GM12801 (cell line): ENCODE results near the gene RASSF5.

ENCODE experiments used
- TF ChIP-seq, protein P1 (sequence below): IDR thresholded peaks from one replicate; pipeline ENCODE4 v1.5.1; 2011; ENCODE audit warnings: control low read depth; ENCODE audit not compliant: insufficient read length; ENCODE audit errors: extremely low read depth

The RASSF5 gene

DNA sequence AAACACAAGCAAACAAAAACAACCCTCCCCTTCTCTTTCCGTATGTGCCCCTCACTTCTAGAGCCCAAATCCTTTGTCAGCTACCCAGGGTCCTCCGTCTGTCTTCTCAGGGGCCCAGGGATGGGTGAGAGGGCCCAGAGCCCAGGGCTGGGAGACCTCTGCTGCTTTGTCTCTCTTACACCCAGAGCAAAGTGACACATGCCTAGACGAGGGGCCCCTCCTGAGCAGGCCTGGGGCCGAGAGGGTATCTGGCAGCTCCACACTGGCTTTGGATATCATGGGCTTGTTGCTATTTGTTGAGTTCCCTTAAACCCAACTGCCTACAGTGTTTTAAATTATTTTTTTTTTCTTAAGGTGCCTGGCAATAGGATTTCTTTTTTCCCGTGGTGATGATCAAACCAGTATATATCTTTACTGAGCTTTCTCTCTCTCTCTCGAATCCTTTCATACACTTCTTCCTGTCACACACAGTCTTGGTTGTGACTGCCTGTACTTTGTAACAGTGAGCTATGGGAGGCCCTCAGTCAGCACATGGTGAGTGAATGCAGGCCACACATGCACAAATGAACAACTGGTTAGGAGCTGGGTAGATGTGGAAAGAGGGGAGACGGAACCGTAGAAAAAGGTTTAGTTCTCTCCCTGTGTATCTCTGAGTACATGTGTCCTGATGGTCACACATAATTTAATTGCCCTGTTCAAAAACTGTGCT is 14.5 kb downstream of the RASSF5 start:
- TF ChIP-seq, protein P1, sequence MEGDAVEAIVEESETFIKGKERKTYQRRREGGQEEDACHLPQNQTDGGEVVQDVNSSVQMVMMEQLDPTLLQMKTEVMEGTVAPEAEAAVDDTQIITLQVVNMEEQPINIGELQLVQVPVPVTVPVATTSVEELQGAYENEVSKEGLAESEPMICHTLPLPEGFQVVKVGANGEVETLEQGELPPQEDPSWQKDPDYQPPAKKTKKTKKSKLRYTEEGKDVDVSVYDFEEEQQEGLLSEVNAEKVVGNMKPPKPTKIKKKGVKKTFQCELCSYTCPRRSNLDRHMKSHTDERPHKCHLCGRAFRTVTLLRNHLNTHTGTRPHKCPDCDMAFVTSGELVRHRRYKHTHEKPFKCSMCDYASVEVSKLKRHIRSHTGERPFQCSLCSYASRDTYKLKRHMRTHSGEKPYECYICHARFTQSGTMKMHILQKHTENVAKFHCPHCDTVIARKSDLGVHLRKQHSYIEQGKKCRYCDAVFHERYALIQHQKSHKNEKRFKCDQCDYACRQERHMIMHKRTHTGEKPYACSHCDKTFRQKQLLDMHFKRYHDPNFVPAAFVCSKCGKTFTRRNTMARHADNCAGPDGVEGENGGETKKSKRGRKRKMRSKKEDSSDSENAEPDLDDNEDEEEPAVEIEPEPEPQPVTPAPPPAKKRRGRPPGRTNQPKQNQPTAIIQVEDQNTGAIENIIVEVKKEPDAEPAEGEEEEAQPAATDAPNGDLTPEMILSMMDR, result no peak

DNA sequence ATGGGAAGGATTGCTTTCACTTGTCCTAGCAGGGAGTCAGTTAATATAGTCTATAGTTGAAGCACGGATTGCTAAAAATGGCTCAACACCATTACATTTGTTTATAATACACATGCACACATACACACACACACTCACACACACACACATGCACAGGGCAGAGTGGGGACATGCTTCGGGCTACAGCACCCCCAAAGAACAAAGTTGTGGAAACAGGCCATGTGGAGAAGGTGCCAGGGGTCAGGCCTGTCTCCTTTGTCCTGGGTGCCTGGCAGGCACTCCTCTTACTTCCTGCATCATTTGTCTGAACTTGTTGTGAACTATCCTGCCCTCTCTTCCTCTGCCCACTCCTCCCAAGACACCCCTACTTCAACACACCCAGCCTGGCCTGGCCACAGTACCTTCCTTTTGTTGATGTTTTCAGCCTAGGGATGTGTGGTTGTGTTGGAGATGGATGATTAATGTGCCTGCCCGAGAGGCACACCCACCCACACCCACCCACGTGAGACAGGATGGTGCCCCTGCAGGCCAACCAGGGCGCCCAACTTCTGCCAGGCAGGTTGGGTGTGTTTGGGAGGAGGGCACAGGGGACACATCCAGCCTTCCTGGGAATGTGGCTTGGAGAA is 17.5 kb downstream of the RASSF5 start:
- TF ChIP-seq, protein P1, result no peak

DNA sequence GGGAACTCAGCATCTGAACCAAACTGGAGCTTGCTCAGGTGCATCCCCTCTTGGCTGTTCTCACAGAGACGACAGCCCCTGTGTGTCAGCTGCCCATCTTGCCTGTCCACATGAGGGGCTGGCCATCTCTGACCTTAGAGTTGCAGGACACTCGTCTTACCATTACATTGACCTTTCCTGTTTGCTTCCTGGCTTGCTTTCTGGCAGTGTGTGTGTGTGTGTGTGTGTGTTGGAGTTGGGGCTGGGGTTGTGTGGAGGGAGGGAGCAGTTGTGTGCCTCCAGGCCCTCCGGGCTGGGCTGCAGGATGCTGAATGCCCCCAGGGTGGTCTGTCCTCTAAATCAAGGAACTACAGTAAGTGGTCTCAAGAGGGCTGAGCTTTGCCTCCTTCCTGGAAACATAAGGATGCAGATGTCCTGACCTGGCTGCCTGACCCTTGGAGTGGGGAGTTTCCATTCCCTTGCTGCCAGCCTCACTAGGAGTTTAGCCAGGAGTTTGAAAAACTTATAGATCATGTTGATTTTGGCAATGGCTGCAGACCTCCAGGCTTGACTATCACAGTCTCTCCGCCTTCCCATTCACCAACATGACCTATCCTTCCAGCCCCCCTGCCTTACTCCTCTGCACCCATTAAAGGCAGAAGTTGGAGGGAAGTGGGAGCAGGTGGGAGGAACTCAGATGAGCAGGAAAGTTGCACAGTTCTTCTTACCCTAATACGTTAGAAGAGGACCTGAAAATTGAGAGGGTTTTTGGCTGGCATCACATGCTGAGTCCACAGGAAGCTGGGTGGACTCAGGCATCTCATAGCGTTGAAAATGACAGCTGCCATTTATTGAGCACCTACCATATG is 19.0 kb downstream of the RASSF5 start:
- TF ChIP-seq, protein P1, result no peak

DNA sequence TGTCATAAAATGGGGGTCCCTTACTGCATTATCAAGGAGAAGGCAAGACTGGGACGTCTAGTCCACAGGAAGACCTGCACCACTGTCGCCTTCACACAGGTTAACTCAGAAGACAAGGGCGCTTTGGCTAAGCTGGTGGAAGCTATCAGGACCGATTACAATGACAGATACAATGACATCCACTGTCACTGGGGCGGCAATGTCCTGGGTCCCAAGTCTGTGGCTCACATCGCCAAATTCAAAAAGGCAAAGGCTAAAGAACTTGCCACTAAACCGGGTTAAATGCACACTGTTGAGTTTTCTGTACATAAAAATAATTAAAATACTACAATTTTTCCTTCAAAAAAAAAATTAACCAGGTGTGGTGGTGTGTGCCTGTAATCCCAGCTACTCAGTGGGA is 22.1 kb downstream of the RASSF5 start:
- TF ChIP-seq, protein P1, result no peak

DNA sequence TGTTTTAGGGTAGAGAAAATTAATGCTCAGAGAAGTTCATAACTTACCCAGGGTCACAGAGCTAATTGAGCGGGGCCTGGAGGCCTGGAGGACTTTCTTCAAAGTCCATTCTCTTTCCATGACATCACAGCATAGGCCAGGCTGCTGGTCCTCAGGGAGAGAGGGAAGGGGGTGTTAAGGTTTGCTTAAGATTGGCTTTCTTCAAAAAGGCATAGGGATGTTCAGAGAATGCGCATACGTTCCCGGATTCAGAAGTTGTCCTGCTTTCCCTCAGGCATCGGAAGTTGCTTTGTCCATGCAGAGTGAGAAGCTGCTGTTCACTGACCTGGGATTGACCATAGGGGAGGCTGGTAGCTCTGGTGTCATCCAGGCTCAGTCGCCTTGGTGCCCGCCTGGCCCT is 25.0 kb downstream of the RASSF5 start:
- TF ChIP-seq, protein P1, result no peak

DNA sequence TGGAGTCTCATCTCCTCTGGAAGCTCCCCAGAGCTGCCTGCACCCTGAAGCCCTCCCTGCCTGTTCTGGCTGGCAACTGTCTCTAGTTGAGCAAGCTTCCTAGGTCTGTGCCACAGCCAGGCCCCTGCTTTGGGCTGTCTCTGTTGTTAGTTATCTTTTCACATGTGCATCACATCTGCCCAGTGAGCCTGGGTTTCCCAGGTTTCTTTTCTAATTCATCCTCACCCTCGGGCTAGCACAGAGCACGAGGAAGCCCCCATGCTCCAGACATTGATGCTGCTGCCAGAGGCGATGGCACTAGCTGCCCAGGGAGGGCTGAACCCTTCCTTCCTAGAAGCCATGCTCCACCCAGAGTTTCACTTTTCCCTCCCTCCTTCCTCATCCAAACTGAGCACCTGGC is 27.2 kb downstream of the RASSF5 start:
- TF ChIP-seq, protein P1, result no peak

DNA sequence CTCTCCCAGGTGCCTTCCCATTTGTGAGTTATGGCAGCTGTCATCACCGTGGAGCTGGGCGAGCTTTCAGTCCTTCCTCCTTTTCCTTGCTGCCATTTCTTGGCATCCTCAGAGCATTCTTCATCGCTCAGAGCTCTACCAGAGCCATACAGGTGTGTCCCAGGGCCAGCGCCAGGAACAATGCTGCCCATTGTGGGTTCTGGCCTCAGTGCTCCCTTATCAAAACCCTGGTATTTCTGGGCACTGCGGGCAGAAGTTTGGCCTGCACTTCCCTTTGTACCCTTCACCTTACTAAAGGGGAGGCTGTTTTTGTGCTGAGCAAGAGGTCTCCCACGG is 28.5 kb downstream of the RASSF5 start:
- TF ChIP-seq, protein P1, result no peak
